HG02642 (cell line): Measurements from ENCODE around the gene RELN.
A peak's percentile ranks its signal among the peaks of the same experiment; 100 is the strongest.
"Not testable (repeated sequence)": the region's sequence is repeated elsewhere in the genome, so short reads cannot be mapped to it uniquely, and the experiment has no call there.

ENCODE experiments used
- ATAC-seq: cut with Tn5 transposase; IDR thresholded peaks from one replicate; pipeline ENCODE4 v1.9.1; 2021; ENCODE audit warnings: mild to moderate bottlenecking; ENCODE audit not compliant: unreplicated experiment, poor library complexity

RELN gene

GRCh38 chr7:103538964-103539709, 450.3 kb downstream of the RELN start:
- ATAC-seq = no peak

- ATAC-seq = no peak
Measured at GRCh38 chr7:103533761-103534160, 455.7 kb downstream of the RELN start.

- ATAC-seq = no peak
Measured at GRCh38 chr7:103532955-103533354, 456.5 kb downstream of the RELN start.

GRCh38 chr7:103528152-103528551, 461.3 kb downstream of the RELN start:
- no peak for ATAC-seq

- ATAC-seq = no peak
Measured at GRCh38 chr7:103525937-103526336, 463.5 kb downstream of the RELN start.

GRCh38 chr7:103524042-103524907, 465.2 kb downstream of the RELN start:
- ATAC-seq = no peak

GRCh38 chr7:103521937-103522336, 467.5 kb downstream of the RELN start:
- ATAC-seq = no peak

GRCh38 chr7:103504505-103505135, 484.8 kb downstream of the RELN start:
- no peak for ATAC-seq

GRCh38 chr7:103501206-103501605, 488.3 kb downstream of the RELN start:
- no peak for ATAC-seq

- no peak for ATAC-seq
Measured at GRCh38 chr7:103499976-103500375, 489.5 kb downstream of the RELN start.

- ATAC-seq = no peak
Measured at GRCh38 chr7:103487419-103487818, 502.0 kb downstream of the RELN start.

GRCh38 chr7:103486873-103487272, 502.6 kb downstream of the RELN start:
- not testable (repeated sequence) for ATAC-seq

GRCh38 chr7:103480771-103481170, 508.7 kb downstream of the RELN start:
- ATAC-seq = no peak

GRCh38 chr7:103474956-103475355, 514.5 kb downstream of the RELN start:
- no peak for ATAC-seq

GRCh38 chr7:103469095-103469948, 520.1 kb downstream of the RELN start:
- ATAC-seq = no peak

- ATAC-seq = no peak
Measured at GRCh38 chr7:103466814-103467213, 522.6 kb downstream of the RELN start.

- no peak for ATAC-seq
Measured at GRCh38 chr7:103462358-103462757, 527.1 kb downstream of the RELN start.

GRCh38 chr7:103447073-103447960, 542.1 kb downstream of the RELN start:
- peak; percentile 74 for ATAC-seq

- ATAC-seq = peak; percentile 59
Measured at GRCh38 chr7:103446049-103446520, 543.4 kb downstream of the RELN start, which contains the start of gene SLC26A5. SLC26A5 (minus strand) TSS chr7:103446207; CDS start chr7:103421514, 24,693 bp downstream.
